Fibroblast of lung (primary cell): Measurements from ENCODE around the gene FANK1.
"Not testable (repeated sequence)": the region's sequence is repeated elsewhere in the genome, so short reads cannot be mapped to it uniquely, and the experiment has no call there.

Source experiments
- CTCF ChIP-seq, 2 donors: IDR thresholded peaks in 1 of 2; conservative IDR thresholded peaks in 1 of 2; 1 replicate in 1 of 2; 2 replicates in 1 of 2; pipeline ENCODE4 v1.5.1; 2011 to 2012; ENCODE audit warnings: low read length in 2 of 2, control low read depth in 1 of 2, inconsistent platforms in 1 of 2, low read depth in 1 of 2, mild to moderate bottlenecking in 1 of 2
- EZH2 ChIP-seq: IDR thresholded peaks from 2 replicates; pipeline ENCODE4 v1.5.1; 2012; ENCODE audit warnings: low read length, control low read depth, mild to moderate bottlenecking; ENCODE audit errors: missing control alignments

- not testable (repeated sequence) for TF ChIP-seq CTCF (conservative IDR thresholded peaks at IDR 0.05 in 1 of 2, IDR thresholded peaks at IDR 0.05 in 1 of 2; ENCODE audit: low read depth in 1 of 2, low read length in 2 of 2); EZH2
Measured at GRCh38 chr10:125897317-125897716, 953 bp downstream of the FANK1 start.
